SU-DHL-6 (cell line): ENCODE data around the gene KIFC3.

Experiments used
- CTCF ChIP-seq: fragments of 200-600 bp; sonication (generic); IDR thresholded peaks from one replicate; pipeline ENCODE4 v1.5.1; 2017; ENCODE audit warnings: antibody characterized with exemption, mild to moderate bottlenecking, low read length, moderate library complexity; ENCODE audit not compliant: insufficient read depth, poor library complexity, severe bottlenecking
- EZH2phosphoT487 ChIP-seq: fragments of 200-600 bp; sonication (generic), shearing (Covaris generic); conservative IDR thresholded peaks from 2 replicates; pipeline ENCODE4 v1.6.1; 2018; ENCODE audit warnings: mild to moderate bottlenecking, antibody characterized with exemption, low read length, moderate library complexity, mixed read lengths

GRCh38 chr16:57814896-57815295 lies 12.6 kb upstream of the KIFC3 start:
- TF ChIP-seq CTCF (no peak), EZH2phosphoT487 (no peak)
